Measurements from ENCODE around the gene LPIN2. TPM values are rescaled to one million over a fixed set of nuclear protein-coding genes. Genes with fewer than 3 reads are reported as not detected.

Gene LPIN2
- total RNA-seq, 6 donors from 2014 or later = 37.7 to 105 (median 57.3) TPM

DNA sequence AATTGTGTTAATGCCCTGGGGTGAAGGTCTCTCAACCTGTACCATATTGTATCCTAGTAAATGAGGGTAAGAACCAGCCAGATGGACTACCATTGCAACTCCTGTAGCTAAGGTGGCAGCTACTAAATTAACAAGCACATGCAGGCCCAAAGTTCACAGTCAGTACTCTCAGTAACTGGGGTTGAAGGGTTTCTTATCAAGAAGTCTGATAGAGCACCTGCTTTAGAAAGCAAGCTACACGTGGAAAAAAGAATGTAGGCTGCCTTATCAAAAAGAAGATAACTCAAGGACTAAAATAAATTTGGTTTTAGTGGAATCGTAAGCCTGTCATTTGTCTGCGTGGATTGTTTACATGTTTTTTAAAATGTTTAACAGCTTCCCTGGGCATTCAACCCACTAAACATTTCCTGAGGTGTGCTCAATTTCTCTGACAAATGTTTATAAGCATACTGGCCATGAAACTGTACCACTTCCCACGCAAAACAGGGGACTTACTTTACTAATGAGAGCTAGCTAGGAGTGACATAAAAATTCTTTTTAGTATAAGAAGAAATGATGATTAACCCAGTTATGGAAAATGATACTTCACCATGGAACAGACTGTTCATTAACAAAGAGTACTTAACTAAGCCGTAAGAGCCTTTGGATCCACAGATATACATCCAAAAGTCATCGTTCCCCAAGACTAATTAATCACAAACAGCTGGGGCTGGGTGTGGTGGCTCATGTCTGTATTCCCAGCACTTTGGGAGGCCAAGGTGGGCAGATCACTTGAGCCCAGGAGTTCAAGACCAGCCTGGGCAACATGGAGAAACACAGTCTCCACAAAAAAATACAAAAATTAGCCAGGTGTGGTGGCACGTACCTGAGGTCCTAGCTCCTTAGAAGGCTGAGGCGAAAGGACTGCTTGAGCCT is 36.5 kb downstream of the LPIN2 start:
- H3K36me3 ChIP-seq = no peaks in the 10 kb centered on the region
- WGBS, 2 donors = 58 to 60% methylated on average over 8 of the region's 8 CpGs
- no peaks in the 10 kb centered on the region for H3K27me3 ChIP-seq
- TF ChIP-seq CTCF (IDR thresholded peaks at IDR 0.05) = no peak
- no peak for TF ChIP-seq POLR2AphosphoS5 (IDR thresholded peaks at IDR 0.05)
- TF ChIP-seq POLR2A (IDR thresholded peaks at IDR 0.05) = no peak
- TF ChIP-seq EP300 (IDR thresholded peaks at IDR 0.05) = peak in 1 of 4 donors; percentile 32
- ATAC-seq (ENCODE audit: low FRiP score in 2 of 2) = no peak
- H3K4me3 ChIP-seq = no peak overlapping the region
- H3K27ac ChIP-seq = peak overlapping the region; percentile 23 to 73 (median 56)
- no peaks in the 10 kb centered on the region for H3K9me3 ChIP-seq
- peaks cover 64 to 76% (median 72%) of the 10 kb centered on the region in 4 donors for H3K4me1 ChIP-seq
- DNase-seq = no peak

GRCh38 chr18:2974731-2975130 is 38.2 kb downstream of the LPIN2 start:
- Histone ChIP-seq H3K27ac (peak overlapping the region in 1 of 4 donors; percentile 68), H3K36me3 (no peaks in the 10 kb centered on the region), H3K4me1 (peaks cover 63 to 76% (median 72%) of the 10 kb centered on the region in 4 donors), H3K27me3 (no peaks in the 10 kb centered on the region), H3K9me3 (no peaks in the 10 kb centered on the region), H3K4me3 (no peak overlapping the region)
- TF ChIP-seq POLR2A (IDR thresholded peaks at IDR 0.05) (no peak), EP300 (IDR thresholded peaks at IDR 0.05) (no peak), POLR2AphosphoS5 (IDR thresholded peaks at IDR 0.05) (no peak), CTCF (IDR thresholded peaks at IDR 0.05) (no peak)
- ATAC-seq (ENCODE audit: low FRiP score in 2 of 2) (no peak), DNase-seq (no peak)
- 93% methylated on average over 3 of the region's 3 CpGs for WGBS, 2 donors

- peak overlapping the region; percentile 72 to 84 (median 78) for H3K27ac ChIP-seq
- ATAC-seq (ENCODE audit: low FRiP score in 2 of 2) = peak; percentile 68 to 69
Observed at GRCh38 chr18:2971741-2972552, 41.0 kb downstream of the LPIN2 start.

More at GRCh38 chr18:2971741-2972552, 41.0 kb downstream of the LPIN2 start:
- Histone ChIP-seq H3K36me3 (no peaks in the 10 kb centered on the region), H3K27me3 (no peaks in the 10 kb centered on the region), H3K9me3 (no peaks in the 10 kb centered on the region), H3K4me1 (peaks cover 64 to 73% (median 70%) of the 10 kb centered on the region in 4 donors), H3K4me3 (peak overlapping the region in 2 of 4 donors; percentile 17 to 21)
- WGBS, 2 donors = 60 to 62% methylated on average over 18 of the region's 18 CpGs
- TF ChIP-seq POLR2A (IDR thresholded peaks at IDR 0.05) (peak in 1 of 4 donors; percentile 67), CTCF (IDR thresholded peaks at IDR 0.05) (no peak), POLR2AphosphoS5 (IDR thresholded peaks at IDR 0.05) (peak in 1 of 2 donors; percentile 75), EP300 (IDR thresholded peaks at IDR 0.05) (no peak)
- DNase-seq = peak in 1 of 2 donors; percentile 76
